SK-N-MC (cell line): ENCODE measurements around the gene FAM240B.

Experiments
- DNase-seq: peaks from one replicate; pipeline ENCODE4 v3.0.0-alpha.2; 2011; ENCODE audit warnings: low read depth, low spot score
- H3K27ac ChIP-seq: fragments of 200-600 bp; sonication (generic); 2 replicates; pipeline ENCODE4 v1.5.1; 2016; ENCODE audit warnings: mixed run types
- H3K36me3 ChIP-seq: fragments of 200-600 bp; sonication (generic); 2 replicates; pipeline ENCODE4 v1.6.1; 2017; ENCODE audit warnings: antibody characterized with exemption, low read length, mixed read lengths; ENCODE audit not compliant: insufficient read depth
- H3K4me3 ChIP-seq: fragments of 200-600 bp; sonication (generic); 2 replicates; pipeline ENCODE4 v1.5.1; 2016
- H3K9ac ChIP-seq: fragments of 200-600 bp; sonication (generic); 2 replicates; pipeline ENCODE4 v1.8.0; 2017; ENCODE audit warnings: mixed run types, mixed read lengths; ENCODE audit not compliant: insufficient read length
- H3K9me3 ChIP-seq: fragments of 200-600 bp; sonication (generic); 2 replicates; pipeline ENCODE4 v1.6.1; 2017; ENCODE audit warnings: low read depth, mild to moderate bottlenecking, antibody characterized with exemption, low read length, moderate library complexity, mixed read lengths
- EZH2 ChIP-seq: fragments of 200-600 bp; sonication (generic); IDR thresholded peaks from one replicate; pipeline ENCODE4 v1.6.1; 2017; ENCODE audit warnings: antibody characterized with exemption
- FOXP2 ChIP-seq: optimal IDR thresholded peaks from 2 replicates; pipeline ENCODE3; 2011; ENCODE audit warnings: mild to moderate bottlenecking, moderate library complexity; ENCODE audit not compliant: insufficient read depth; ENCODE audit errors: extremely low read length, control extremely low read depth
- POLR2AphosphoS5 ChIP-seq: IDR thresholded peaks from 2 replicates; pipeline ENCODE4 v1.6.1; 2012; ENCODE audit warnings: mild to moderate bottlenecking, low read depth, low read length, borderline replicate concordance

FAM240B gene

DNA sequence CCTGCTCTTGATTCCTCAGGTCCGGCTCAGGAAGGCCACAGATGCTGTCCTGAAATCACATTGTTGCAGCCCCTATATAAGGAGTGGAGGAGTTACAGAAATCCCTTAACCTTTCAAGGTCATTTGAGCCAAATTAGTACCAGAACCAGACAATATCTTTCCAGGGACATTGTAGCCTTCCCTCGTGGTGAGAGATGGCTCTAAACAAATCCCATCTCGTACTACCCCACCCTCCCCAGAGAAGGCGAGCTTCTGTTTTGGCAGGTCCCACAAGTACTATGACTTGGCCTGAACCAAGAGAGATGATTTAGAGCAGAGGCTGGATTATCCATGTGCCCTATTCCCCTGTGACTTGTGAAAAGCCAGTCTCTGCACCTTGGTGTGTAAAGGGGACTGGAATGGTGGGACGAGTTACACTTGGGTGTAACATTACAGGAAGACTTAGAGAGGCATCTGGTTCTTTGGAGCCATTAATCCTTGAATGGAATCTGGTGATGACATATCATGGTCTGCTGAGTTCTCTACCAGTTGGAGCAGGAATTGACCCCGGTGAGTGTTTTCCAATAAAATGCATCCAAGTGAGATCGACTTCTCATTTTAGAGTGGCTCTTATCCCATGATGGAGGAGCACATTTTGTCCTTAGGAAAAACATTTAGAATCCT lies at the start of gene FAM240B:
Gene FAM240B (minus strand): TSS at position 51 of the 663 bp plus-strand sequence. CDS start 16,134 bp downstream, outside the sequence.
- Histone ChIP-seq H3K4me3 (no peak within 1 kb of the TSS), H3K9me3 (no peaks in the 10 kb centered on the region), H3K27ac (no peak within 1 kb of the TSS), H3K36me3 (no peaks in the 10 kb centered on the region), H3K9ac (no peak within 1 kb of the TSS)
- TF ChIP-seq FOXP2 (no peak), POLR2AphosphoS5 (no peak), EZH2 (no peak)
- DNase-seq, result no peak

DNA sequence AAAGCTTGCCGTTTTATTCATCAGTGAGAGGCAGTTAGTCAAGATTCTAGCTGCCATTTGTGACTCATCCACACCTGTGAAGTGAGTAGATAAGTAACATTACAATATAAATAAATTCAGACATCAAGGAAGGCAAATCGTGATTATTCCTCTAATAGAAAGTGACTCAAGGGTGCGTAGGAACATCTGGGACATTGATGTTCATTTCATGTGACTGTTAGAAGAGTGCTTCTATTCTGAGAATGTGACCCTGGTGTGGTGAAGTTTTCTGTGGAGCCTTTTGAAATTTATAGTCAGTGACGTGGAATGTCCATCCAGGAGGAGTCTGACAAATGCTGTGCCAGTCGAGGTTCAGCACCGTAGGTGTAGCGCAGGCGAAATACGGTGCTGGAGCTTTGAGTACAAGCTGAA lies 48.4 kb upstream of the FAM240B start:
- no peak for DNase-seq

DNA sequence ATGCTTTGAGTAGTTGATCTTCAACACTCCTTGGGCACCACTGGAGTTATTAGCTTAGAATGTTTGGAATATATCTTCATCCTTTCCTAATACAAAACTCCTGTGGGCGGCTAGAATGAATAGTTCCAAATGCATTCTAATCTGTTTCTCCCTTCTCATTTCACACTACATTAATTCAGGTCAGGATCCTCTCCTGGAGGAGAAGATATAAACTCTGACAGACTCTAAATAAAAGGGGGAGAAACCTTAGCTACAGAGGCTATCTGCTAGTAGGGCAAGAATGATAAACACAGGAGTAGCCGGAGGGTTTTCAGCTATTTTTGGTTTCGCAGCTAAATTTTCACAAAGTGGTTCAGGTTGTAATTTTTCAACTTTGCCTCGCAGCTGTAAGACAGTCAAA lies 45.2 kb upstream of the FAM240B start:
- no peaks in the 10 kb centered on the region for H3K36me3 ChIP-seq
- no peak overlapping the region for H3K27ac ChIP-seq
- TF ChIP-seq FOXP2, result no peak
- TF ChIP-seq POLR2AphosphoS5, result no peak
- no peak for TF ChIP-seq EZH2
- no peak overlapping the region for H3K4me3 ChIP-seq
- no peaks in the 10 kb centered on the region for H3K9me3 ChIP-seq
- no peak overlapping the region for H3K9ac ChIP-seq
- DNase-seq, result no peak

More for the DNA sequence above, 48.4 kb upstream of the FAM240B start:
- no peak overlapping the region for H3K9ac ChIP-seq
- H3K27ac ChIP-seq, result no peak overlapping the region
- H3K9me3 ChIP-seq, result no peaks in the 10 kb centered on the region
- H3K36me3 ChIP-seq, result no peaks in the 10 kb centered on the region
- no peak overlapping the region for H3K4me3 ChIP-seq
- TF ChIP-seq EZH2, result no peak
- TF ChIP-seq POLR2AphosphoS5, result no peak
- TF ChIP-seq FOXP2, result no peak

DNA sequence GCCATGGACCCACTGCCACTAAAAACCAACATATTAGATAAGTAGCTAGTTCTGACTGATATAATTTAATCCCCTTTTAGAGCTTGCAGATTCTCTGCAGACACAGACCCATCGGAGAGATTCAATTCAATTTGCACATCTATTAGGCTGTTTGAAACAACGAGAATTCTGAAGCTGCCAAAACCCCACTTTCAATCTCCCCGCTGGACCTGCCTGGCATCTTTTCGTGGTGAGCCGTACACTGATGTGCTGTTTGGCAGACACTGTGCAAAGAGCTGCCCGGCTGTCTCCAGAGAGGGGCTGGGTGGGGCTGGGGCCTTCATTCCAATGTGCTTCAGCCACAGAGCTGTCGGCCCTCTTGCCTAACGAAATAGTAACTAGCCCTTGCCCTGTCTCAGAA lies 42.1 kb upstream of the FAM240B start:
- Histone ChIP-seq H3K27ac (no peak overlapping the region), H3K9me3 (no peaks in the 10 kb centered on the region), H3K4me3 (no peak overlapping the region), H3K9ac (no peak overlapping the region), H3K36me3 (no peaks in the 10 kb centered on the region)
- DNase-seq, result no peak
- TF ChIP-seq FOXP2, result no peak

- H3K36me3 ChIP-seq, result no peaks in the 10 kb centered on the region
- no peak overlapping the region for H3K27ac ChIP-seq
- DNase-seq, result no peak
- no peak overlapping the region for H3K4me3 ChIP-seq
- no peaks in the 10 kb centered on the region for H3K9me3 ChIP-seq
- TF ChIP-seq POLR2AphosphoS5 (no peak), EZH2 (no peak), FOXP2 (no peak)
- no peak overlapping the region for H3K9ac ChIP-seq
Measured at GRCh38 chr9:38761339-38761738, 41.4 kb upstream of the FAM240B start.

GRCh38 chr9:38756702-38757101 lies 36.8 kb upstream of the FAM240B start:
- no peak overlapping the region for H3K4me3 ChIP-seq
- H3K27ac ChIP-seq, result no peak overlapping the region
- no peak overlapping the region for H3K9ac ChIP-seq
- H3K36me3 ChIP-seq, result no peaks in the 10 kb centered on the region
- no peaks in the 10 kb centered on the region for H3K9me3 ChIP-seq
- DNase-seq, result no peak
- no peak for TF ChIP-seq FOXP2

DNA sequence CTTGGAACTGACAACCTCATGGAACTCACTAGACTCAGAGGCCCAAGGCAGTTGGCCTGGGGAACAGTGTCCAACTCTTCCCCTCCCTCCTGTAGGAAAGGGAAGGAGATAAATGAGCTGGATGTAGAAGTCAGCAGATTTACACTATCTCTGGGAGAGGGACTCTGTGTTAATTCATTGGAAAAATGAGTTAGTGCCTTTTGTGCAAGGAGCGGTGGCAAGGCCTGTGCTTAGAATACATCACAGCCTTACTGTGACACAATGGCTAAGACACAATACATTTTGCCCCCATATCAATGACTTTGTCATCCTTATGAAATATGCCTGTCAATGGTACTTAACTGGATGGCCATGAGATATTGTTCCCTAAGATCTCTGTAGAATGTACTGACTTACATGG lies 28.0 kb upstream of the FAM240B start:
- TF ChIP-seq EZH2, result no peak
- H3K9me3 ChIP-seq, result no peaks in the 10 kb centered on the region
- DNase-seq, result no peak
- no peaks in the 10 kb centered on the region for H3K36me3 ChIP-seq
- H3K27ac ChIP-seq, result no peak overlapping the region
- no peak overlapping the region for H3K9ac ChIP-seq
- no peak overlapping the region for H3K4me3 ChIP-seq

GRCh38 chr9:38747067-38747466 lies 27.1 kb upstream of the FAM240B start:
- Histone ChIP-seq H3K9me3 (no peaks in the 10 kb centered on the region), H3K36me3 (no peaks in the 10 kb centered on the region), H3K9ac (no peak overlapping the region), H3K4me3 (no peak overlapping the region), H3K27ac (no peak overlapping the region)
- no peak for TF ChIP-seq FOXP2
- no peak for TF ChIP-seq EZH2
- no peak for TF ChIP-seq POLR2AphosphoS5
- no peak for DNase-seq

GRCh38 chr9:38746303-38746702 lies 26.4 kb upstream of the FAM240B start:
- no peaks in the 10 kb centered on the region for H3K36me3 ChIP-seq
- no peak overlapping the region for H3K4me3 ChIP-seq
- no peak overlapping the region for H3K9ac ChIP-seq
- no peak overlapping the region for H3K27ac ChIP-seq
- H3K9me3 ChIP-seq, result no peaks in the 10 kb centered on the region
- TF ChIP-seq FOXP2 (no peak), POLR2AphosphoS5 (no peak), EZH2 (no peak)
- no peak for DNase-seq
